COR-L47 (cell line): Measurements from ENCODE around the gene SLC8B1.

Experiments
- DNase-seq: peaks from one replicate; lab custom pipeline; 2025; lab: John Stamatoyannopoulos, UW

The SLC8B1 gene

GRCh38 chr12:113292547-113292946 is 42.4 kb downstream of the SLC8B1 start:
- DNase-seq: no peak

- DNase-seq: no peak
Measured at GRCh38 chr12:113292091-113292490, 42.8 kb downstream of the SLC8B1 start.

GRCh38 chr12:113291586-113291985 is 43.3 kb downstream of the SLC8B1 start:
- DNase-seq: no peak

DNA sequence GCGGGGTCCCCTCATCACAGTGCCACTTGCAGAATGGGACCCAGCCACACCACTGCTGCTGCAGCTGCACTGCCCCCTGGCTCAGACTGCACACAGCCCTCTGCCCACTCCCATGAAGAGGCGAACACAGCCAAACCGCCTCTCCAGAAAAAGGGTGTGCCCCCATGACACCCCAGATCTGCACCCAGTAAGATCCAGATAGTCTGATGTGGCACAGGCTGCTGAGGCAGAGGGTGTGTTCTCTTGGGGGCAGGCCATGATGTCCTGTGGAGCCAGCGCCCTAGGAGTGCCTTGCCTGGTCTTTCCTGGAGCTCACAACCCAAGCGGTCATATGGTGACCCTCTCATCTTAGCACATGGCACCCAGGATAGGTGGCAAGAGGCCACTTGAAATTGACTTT is 44.4 kb downstream of the SLC8B1 start:
- no peak for DNase-seq

GRCh38 chr12:113289361-113289760 is 45.5 kb downstream of the SLC8B1 start:
- no peak for DNase-seq

- DNase-seq: no peak
Measured at GRCh38 chr12:113287899-113288282, 47.0 kb downstream of the SLC8B1 start.

DNA sequence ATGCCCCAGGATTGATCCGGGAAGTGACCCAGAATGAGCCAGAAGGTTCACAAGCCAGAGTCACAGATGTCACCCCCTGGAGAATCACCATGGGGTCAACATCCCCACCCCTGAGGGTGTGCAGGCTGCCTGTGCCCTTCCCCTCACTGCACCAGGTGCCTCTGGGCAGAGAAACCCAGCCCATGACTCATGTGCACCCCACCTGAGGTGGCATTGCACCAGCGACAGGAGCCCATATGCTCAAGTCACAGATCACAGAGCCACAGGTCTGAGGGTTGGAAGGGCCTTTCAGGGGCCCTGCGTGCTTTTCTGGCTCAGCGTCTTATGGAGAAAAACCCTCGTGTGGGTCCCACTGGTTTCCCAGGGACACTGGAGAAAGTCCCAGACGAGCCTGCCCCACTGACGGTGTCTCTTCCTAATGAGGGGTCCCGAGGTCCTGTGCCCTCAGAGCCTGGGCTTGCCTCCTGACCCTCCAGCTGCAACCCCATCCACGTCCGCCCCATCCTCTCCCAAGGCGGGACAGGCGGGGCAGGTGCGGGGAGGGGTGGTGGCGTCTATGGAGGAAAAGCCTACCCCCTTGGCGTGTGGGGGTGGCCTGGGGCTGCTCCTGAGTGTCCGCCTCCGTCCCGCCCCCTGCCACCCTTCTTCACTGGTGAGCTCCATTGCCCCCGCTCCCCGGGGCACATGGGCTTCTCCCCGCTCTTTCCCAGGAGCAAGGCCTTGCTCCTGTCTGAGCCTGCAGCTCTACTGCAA is 47.6 kb downstream of the SLC8B1 start:
- DNase-seq: no peak

GRCh38 chr12:113286712-113287111 is 48.2 kb downstream of the SLC8B1 start:
- no peak for DNase-seq

GRCh38 chr12:113285679-113286610 is 49.0 kb downstream of the SLC8B1 start:
- no peak for DNase-seq

DNA sequence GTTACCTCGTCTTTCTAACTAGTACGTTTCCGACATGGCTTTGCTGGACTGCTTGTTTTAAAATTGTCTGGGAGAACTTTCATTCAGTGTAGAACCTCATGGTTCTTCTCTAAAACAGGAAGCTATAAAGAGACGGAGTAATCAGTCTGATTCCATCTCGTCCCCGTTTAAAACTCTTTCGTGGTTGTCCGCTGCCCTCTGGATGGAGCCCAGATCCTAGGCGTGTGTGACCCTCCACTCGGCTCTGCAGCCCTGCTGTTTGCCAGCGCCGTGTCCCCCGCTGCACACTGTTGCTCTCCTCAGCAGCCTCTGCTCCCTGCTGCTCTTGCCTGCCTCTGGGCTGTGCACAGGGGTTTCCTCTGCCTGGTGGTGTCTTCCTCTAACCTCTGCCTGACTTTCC is 50.2 kb downstream of the SLC8B1 start:
- DNase-seq: no peak

DNA sequence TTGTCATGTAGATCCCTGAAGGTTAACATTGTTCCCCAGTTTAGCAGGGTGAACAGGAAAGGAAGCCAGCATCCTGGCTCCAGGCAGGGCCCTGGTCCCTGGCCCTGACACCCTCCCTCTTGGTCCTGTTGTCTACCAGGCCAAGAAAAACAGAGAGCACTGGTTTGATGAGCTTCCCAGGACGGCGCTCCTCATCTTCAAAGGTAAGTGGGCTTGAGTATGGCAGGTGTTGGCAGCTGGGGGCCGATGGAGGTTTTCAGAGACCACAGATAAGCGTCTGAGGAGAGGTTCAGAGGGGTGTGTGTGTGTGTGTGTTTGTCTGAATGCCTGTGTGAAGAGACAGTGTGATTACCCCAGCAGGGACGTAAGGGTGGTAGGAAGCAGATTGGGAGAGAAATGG is 56.3 kb downstream of the SLC8B1 start:
- DNase-seq: no peak

- no peak for DNase-seq
Measured at GRCh38 chr12:113278141-113278540, 56.8 kb downstream of the SLC8B1 start.

GRCh38 chr12:113277511-113277910 is 57.4 kb downstream of the SLC8B1 start:
- no peak for DNase-seq

DNA sequence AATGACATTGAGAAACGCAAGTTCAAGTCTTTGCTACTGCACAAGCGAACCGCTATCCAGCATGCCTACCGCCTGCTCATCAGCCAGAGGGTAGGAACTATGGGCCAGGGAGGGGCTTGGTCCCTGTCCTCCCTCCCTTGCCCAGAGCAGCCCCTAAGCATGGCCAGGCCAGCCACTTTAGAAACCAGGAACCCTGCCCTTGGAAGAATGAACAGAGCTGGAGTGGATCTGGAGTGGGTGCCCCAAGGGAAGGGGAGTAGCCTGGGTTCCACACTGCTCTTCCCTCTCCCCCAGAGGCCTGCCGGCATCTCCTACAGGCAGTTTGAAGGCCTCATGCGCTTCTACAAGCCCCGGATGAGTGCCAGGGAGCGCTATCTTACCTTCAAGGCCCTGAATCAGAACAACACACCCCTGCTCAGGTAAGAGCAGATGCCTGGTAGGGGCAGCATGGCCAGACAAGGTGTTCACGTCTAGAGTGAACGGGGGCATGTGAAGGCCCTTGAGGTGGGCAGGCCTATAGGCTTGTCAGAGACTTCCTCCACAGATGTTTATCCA is 57.9 kb downstream of the SLC8B1 start:
- DNase-seq: no peak

DNA sequence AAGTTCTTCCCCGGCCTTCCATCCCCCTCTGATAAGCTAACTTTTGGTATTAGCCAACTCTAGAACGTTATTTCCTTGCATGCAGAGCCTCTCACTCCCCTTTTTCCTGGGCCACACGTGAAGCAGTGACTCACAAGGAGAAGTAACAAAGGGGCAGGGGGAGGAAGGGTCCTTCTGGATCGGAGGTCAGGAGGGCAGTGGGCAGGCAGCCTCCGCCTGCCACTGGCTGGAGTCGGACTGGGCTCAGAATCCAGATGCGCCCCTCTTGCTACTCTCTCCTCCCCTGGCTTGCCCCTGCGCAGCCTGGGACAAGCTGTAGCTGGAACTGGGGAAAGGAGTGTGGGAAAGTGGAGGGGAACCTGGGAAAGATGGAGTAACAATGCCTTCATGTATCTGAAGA is 58.6 kb downstream of the SLC8B1 start:
- DNase-seq: no peak

- no peak for DNase-seq
Measured at GRCh38 chr12:113274848-113275247, 60.1 kb downstream of the SLC8B1 start.

DNA sequence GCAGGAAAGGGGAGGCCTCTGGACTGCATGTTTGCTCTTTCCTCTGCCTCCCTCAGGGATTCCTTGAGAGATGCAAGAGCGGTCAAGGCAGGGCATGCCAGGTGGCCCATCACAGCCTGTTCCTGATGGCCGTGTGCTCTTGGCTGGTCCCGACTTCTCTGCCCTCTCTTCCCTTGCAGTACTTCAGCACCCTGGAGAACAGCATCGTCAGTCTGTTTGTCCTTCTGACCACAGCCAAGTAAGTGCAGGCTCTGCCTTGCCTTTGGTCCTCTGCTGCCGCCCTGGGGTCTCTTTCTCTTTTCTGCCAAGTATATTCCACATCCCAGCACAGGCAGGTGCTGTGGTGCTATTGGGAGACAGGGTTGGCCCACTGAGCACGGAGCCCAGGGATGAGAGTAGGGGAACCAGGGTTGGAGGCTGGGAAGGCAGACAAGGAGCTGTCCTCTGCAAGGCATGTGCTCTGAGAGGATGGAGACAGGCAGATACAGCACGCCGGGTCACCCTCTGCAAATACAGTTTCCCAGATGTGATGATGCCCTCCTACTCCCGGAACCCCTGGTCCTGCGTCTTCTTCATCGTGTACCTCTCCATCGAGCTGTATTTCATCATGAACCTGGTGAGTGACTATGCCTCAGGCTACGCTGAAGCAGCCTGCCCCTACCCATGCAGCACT is 61.7 kb downstream of the SLC8B1 start:
- DNase-seq: no peak

DNA sequence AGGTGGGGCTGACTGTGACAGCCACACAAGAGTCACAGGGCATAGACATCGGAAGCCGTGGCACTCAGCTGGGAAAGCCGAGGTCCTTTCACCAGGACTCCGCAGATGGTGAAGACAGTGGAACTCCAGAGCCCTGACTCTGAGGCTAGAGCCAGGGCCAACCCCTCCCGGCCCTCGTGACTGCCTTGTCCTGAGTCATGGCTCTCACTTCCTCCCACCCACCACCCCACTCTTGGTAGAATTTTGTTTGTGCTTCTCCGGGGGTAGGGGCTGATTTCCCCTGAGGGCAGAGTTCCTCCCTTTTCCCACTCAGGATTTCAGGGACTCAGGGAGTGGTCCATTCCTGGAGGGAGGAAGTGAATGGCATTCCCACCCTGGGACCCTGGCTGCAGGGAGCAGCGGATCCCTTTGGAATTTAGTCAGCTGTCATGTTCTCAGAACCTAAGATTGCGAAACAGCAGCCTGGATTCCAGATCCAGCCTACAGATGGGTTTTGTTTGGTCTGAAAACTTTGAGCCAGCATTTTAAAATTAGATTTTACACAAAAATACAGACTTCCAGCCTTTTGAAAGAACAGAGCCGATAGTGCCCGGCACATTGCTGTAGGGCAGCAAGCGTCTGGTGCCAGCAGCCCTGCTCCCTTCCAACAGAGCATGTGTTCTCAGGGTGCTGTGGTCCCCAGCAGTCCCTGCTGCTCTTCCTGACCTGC is 62.9 kb downstream of the SLC8B1 start:
- no peak for DNase-seq

- DNase-seq: no peak
Measured at GRCh38 chr12:113271466-113271852, 63.5 kb downstream of the SLC8B1 start.

GRCh38 chr12:113270709-113271009 is 64.2 kb downstream of the SLC8B1 start:
- DNase-seq: no peak

GRCh38 chr12:113269257-113269943 is 65.5 kb downstream of the SLC8B1 start:
- DNase-seq: no peak
